ENCODE data around the gene DNAJB12.
"Not testable (repeated sequence)": the region's sequence is repeated elsewhere in the genome, so short reads cannot be mapped to it uniquely, and the experiment has no call there.

Gene DNAJB12

GRCh38 chr10:72354356-72355213 lies at the start of gene DNAJB12:
Gene DNAJB12 (minus strand): TSS chr10:72354919. CDS start chr10:72354897, 22 bp downstream.
- peak; percentile 90 for DNase-seq

DNA sequence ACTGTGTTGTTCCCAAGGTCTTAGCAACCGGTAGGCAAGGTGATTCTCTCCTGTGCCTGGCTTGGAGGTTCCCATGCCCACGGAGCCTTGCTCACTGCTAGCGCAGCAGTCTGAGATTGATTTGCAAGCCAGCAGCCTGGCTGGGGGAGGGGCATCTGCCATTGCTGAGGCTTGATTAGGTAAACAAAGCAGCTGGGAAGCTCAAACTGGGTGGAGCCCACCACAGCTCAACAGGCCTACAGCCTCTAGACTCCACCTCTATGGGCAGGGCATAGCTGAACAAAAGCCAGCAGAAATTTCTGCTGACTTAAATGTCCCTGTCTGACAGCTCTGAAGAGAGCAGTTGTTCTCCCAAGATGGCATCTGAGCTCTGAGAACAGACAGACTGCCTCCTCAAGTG lies 40.9 kb upstream of the DNAJB12 start:
- not testable (repeated sequence) for DNase-seq

- DNase-seq, result no peak
Observed at GRCh38 chr10:72392571-72392970, 37.9 kb upstream of the DNAJB12 start.

- no peak for DNase-seq
Observed at GRCh38 chr10:72390764-72391163, 36.0 kb upstream of the DNAJB12 start.

- DNase-seq, result no peak
Observed at GRCh38 chr10:72389716-72390115, 35.0 kb upstream of the DNAJB12 start.

DNA sequence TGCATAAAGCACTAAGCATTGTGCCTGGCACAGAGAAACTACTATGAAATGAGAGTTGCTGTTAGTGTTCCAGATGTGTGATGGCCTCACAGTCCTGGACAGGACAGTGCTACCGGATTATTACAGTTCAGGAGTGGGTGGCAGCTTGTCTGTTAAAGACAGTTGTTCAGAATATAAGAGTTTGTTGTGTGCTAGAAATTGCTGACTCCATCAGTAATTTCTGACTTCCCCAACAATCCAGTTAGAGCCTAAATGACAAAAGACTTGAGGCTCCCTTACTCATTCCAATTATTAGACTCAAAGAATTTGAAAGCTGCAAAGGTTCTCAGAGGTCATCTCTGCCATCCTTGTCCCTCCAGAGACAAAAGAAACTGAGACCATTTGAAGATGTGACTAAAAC lies 34.3 kb upstream of the DNAJB12 start:
- no peak for DNase-seq

- no peak for DNase-seq
Observed at GRCh38 chr10:72388062-72388461, 33.3 kb upstream of the DNAJB12 start.

- DNase-seq, result no peak
Observed at GRCh38 chr10:72386916-72387586, 32.3 kb upstream of the DNAJB12 start.

- no peak for DNase-seq
Observed at GRCh38 chr10:72385724-72386123, 31.0 kb upstream of the DNAJB12 start.

GRCh38 chr10:72384982-72385381 lies 30.3 kb upstream of the DNAJB12 start:
- DNase-seq, result not testable (repeated sequence)

GRCh38 chr10:72379776-72380175 lies 25.1 kb upstream of the DNAJB12 start:
- DNase-seq, result no peak

DNA sequence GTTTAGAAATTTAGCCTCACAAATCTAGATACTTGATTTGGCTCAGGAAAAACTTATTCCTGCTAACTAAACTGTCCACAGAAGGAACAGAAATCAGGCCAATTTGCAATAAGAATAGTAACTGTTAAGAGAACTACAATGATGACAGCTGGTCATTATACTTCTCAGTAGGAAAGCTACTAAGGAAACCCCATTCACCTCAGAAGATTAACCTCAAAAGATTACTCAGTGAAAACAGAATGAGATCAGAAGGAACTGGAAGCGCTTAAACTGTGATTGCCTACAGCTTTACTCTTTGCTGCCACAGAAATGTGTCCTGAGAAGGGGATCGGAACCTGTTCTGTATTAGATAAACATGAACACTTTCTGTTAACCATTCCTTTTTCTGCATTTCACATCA lies 24.3 kb upstream of the DNAJB12 start:
- DNase-seq, result no peak

- no peak for DNase-seq
Observed at GRCh38 chr10:72375585-72375984, 20.9 kb upstream of the DNAJB12 start.

GRCh38 chr10:72375173-72375572 lies 20.5 kb upstream of the DNAJB12 start:
- DNase-seq, result no peak

DNA sequence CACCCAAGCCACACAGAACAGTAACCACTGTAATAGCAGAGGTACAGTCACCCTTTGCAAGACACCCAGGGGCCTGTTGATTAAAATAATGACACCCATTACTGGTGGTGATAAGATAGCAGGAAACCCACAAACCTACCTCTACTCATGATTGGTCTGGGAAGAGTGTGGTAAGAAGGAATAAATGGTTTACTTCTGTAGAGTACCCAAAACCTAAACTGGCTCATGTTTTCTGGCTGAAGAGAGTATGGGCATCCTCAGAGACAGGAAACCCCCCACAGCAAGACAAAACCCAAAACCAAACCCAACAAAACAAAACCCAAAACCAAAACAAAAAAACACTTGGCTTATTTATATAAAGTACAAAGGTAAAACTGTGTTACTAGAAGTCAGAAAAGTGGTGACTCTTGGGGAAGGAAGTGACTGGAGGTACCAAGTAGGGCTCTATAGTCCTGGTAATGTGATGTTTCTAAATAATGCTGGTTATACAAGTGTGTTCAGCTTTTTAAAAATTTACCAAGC lies 15.5 kb upstream of the DNAJB12 start:
- DNase-seq, result peak; percentile 22

GRCh38 chr10:72367301-72367960 lies 12.7 kb upstream of the DNAJB12 start:
- DNase-seq, result no peak

DNA sequence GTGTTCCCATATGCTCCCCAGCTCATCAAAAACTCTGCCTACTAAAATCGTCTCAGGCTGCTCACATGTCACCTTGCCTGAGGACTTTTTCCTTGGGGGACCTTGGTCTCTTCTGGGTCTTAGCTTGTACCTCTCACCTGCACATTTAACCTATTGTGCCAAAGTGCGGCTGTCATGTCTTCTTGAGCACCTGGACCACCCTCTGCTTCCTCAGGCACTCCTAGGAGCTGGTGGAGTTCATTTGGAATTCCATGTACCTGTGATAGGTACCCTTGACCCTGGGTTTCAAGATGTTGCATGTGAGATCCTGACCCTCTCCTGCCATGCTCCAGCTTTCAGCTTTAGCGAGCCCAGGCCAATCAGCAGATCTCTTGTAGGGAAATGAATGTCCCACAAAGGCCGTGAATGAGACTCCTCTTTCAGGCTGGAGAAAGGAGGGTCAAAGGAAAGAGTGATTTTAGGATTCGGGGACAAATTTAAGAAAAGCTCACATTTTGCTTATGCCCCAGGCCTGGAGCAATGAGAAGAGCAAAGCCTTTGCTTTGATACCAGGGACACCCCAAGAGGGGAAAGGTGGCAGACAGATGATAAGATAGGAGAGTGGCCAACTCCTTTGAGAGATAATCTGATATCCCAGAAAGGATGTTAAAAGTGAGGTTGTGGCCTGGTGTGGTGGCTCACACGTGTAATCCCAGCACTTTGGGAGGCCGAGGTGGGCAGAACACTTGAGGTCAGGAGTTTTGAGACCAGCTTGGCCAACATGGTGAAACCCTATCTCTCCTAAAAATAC lies 10.6 kb upstream of the DNAJB12 start:
- no peak for DNase-seq

GRCh38 chr10:72364239-72364777 lies 9.6 kb upstream of the DNAJB12 start:
- peak; percentile 88 for DNase-seq

DNA sequence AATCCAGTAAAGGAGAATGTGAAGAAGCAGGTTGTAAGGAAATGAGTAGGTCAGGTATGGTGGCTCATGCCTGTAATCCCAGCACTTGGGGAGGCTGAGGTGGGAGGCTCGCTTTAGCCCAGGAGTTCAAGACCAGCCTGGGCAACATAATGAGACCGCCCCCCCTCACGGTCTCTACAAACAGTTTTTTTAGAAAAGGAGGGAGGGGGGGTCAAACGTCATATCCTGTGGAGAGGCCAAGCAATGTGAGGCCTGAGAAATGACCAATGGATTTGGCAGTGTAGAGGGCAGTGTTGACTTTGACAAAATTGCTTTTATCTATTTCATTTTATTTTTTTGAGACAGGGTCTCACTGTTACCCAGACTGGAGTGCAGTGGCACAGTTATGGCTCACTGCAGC lies 2.3 kb upstream of the DNAJB12 start:
- no peak for DNase-seq

DNA sequence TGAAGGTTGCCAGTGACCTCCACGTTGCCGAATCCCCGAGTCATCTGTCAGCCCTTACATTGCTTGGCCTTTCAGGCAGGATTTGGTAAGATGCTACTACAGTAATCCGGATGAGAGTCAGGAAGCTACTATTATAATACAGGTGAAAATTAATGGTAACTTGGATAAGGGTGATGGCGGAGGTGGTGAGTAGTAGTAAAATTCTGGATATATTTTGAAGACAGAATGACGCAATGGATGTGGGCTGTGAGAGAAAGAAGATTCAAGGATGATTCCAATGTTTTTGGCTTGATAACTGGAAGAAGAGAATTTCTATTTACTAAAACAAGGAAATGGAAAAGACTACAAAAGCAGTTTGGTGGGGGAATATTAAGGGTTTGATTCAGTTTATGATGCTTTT lies 1.4 kb upstream of the DNAJB12 start:
- DNase-seq, result no peak

GRCh38 chr10:72355214-72355555 lies 466 bp upstream of the DNAJB12 start:
- no peak for DNase-seq

GRCh38 chr10:72353965-72354355 lies 759 bp downstream of the DNAJB12 start:
- DNase-seq, result no peak

Measured in CD4-positive, alpha-beta T cell treated with Interleukin-6 for 4 hours (primary cell).